K562 (cell line): ENCODE measurements around the gene SIMC1. TPM values are rescaled to one million over a fixed set of nuclear protein-coding genes. Genes with fewer than 3 reads are reported as not detected.

Experiments used
- BRD9 ChIP-seq: fragments of 450-650 bp; IDR thresholded peaks from 2 replicates; pipeline ENCODE4 v1.6.1; 2018; ENCODE audit warnings: low read depth; ENCODE audit not compliant: partially characterized antibody
- DMBX1 ChIP-seq: fragments of 250-450 bp; sonication (Bioruptor Pico); IDR thresholded peaks from 2 replicates; pipeline ENCODE4 v1.8.0; 2022; ENCODE audit warnings: inconsistent platforms, mild to moderate bottlenecking, moderate library complexity, borderline replicate concordance
- ELF4 ChIP-seq: fragments of 450-650 bp; formaldehyde crosslinking; IDR thresholded peaks from 2 replicates; pipeline ENCODE4 v1.4.0; 2022; ENCODE audit warnings: missing genetic modification characterization
- ERF ChIP-seq: fragments of 450-650 bp; formaldehyde crosslinking; IDR thresholded peaks from 2 replicates; pipeline ENCODE4 v1.4.0; 2020; ENCODE audit warnings: mild to moderate bottlenecking, mixed read lengths
- FOXA1 ChIP-seq: fragments of 450-650 bp; IDR thresholded peaks from 2 replicates; pipeline ENCODE4 v1.6.1; 2016; ENCODE audit warnings: mild to moderate bottlenecking, borderline replicate concordance
- GABPA ChIP-seq: fragments of 200-800 bp; sonication (Bioruptor generic); conservative IDR thresholded peaks from 2 replicates; pipeline ENCODE4 v1.6.1; 2016; ENCODE audit warnings: low read depth, missing genetic modification characterization, missing compliant biosample characterization
- GTF2E2 ChIP-seq: fragments of 200-800 bp; sonication (Bioruptor generic); IDR thresholded peaks from 2 replicates; pipeline ENCODE4 v1.6.1; 2016; ENCODE audit warnings: missing genetic modification characterization, missing compliant biosample characterization
- MAZ ChIP-seq, 2 experiments: fragments of 450-650 bp in 1 of 2; sonication (generic) in 1 of 2; formaldehyde crosslinking; IDR thresholded peaks in 1 of 2; conservative IDR thresholded peaks in 1 of 2; 2 replicates each; pipeline versions ENCODE4 v1.4.0 to v1.5.0; 2020; ENCODE audit warnings: mild to moderate bottlenecking in 1 of 2, missing genetic modification reagents in 1 of 2
- NR4A1 ChIP-seq, 2 experiments: fragments of 250-450 bp in 1 of 2; fragments of 450-650 bp in 1 of 2; sonication (Bioruptor Pico) in 1 of 2; IDR thresholded peaks; 2 replicates each; pipeline versions ENCODE4 v1.4.0 to v1.6.1; 2016 to 2020; ENCODE audit warnings: mild to moderate bottlenecking in 2 of 2, missing compliant biosample characterization in 1 of 2, missing genetic modification characterization in 1 of 2, moderate library complexity in 1 of 2
- PHF8 ChIP-seq: fragments of 200-600 bp; sonication (generic); IDR thresholded peaks from 2 replicates; pipeline ENCODE4 v1.6.1; 2012; ENCODE audit warnings: mixed run types, mild to moderate bottlenecking, inconsistent platforms, low read length, moderate library complexity, borderline replicate concordance
- POLR2H ChIP-seq: IDR thresholded peaks from 2 replicates; pipeline ENCODE4 v1.6.1; 2016; ENCODE audit warnings: missing genetic modification characterization, low read depth, mild to moderate bottlenecking, control low read depth, missing compliant biosample characterization, moderate library complexity
- SPI1 ChIP-seq: IDR thresholded peaks from 2 replicates; pipeline ENCODE4 v1.6.1; 2011; ENCODE audit warnings: low read depth, low read length, control low read depth, borderline replicate concordance
- TAF1 ChIP-seq: IDR thresholded peaks from 2 replicates; pipeline ENCODE4 v1.6.1; 2011; ENCODE audit warnings: mild to moderate bottlenecking, low read length, moderate library complexity; ENCODE audit not compliant: insufficient read depth, control insufficient read depth, severe bottlenecking; ENCODE audit errors: extremely low read depth
- TBL1XR1 ChIP-seq, 2 experiments: IDR thresholded peaks; 2 replicates each; pipeline ENCODE4 v1.6.1; 2012; ENCODE audit warnings: improper control_type of control experiment in 2 of 2, low read length in 2 of 2, mild to moderate bottlenecking in 1 of 2
- USF2 ChIP-seq: sonication (generic); formaldehyde crosslinking; IDR thresholded peaks from 2 replicates; pipeline ENCODE4 v1.5.0; 2020; ENCODE audit warnings: missing genetic modification reagents
- ZFP1 ChIP-seq: fragments of 450-650 bp; formaldehyde crosslinking; IDR thresholded peaks from 2 replicates; pipeline ENCODE4 v1.4.0; 2020; ENCODE audit warnings: mild to moderate bottlenecking, mixed read lengths
- ZNF175 ChIP-seq: fragments of 200-800 bp; sonication (Bioruptor generic); IDR thresholded peaks from 2 replicates; pipeline ENCODE4 v1.6.1; 2016; ENCODE audit warnings: low read depth, mild to moderate bottlenecking, missing genetic modification characterization, missing compliant biosample characterization
- ZNF41 ChIP-seq: fragments of 250-450 bp; sonication (Bioruptor Pico); conservative IDR thresholded peaks from 2 replicates; pipeline ENCODE4 v1.4.0; 2020; ENCODE audit warnings: mild to moderate bottlenecking
- ZNF431 ChIP-seq: sonication (generic); formaldehyde crosslinking; IDR thresholded peaks from 2 replicates; pipeline ENCODE4 v1.8.0; 2022; ENCODE audit warnings: mild to moderate bottlenecking, missing genetic modification reagents
- ZNF561 ChIP-seq: fragments of 450-650 bp; formaldehyde crosslinking; conservative IDR thresholded peaks from 2 replicates; pipeline ENCODE4 v1.4.0; 2020; ENCODE audit warnings: mild to moderate bottlenecking, moderate library complexity
- ZNF766 ChIP-seq: fragments of 200-800 bp; sonication (Bioruptor generic); conservative IDR thresholded peaks from 2 replicates; pipeline ENCODE4 v1.6.1; 2016; ENCODE audit warnings: missing genetic modification characterization, missing compliant biosample characterization
- polyA plus RNA-seq, 8 experiments: library from polyadenylated mRNA; depleted of rRNA in 4 of 8; stranded (reverse) in 5 of 8; unstranded in 3 of 8; fragments of >200 nt; fragmentation: Nextera tagmentation in 2 of 8; fragmentation: Illumina TruSeq in 1 of 8; extraction: Ambion mirVana in 2 of 8; extraction: Trizol in 1 of 8; gene quantifications; 2 replicates each; pipeline versions ENCODE4 v1.2.1 to v1.2.3, GENCODE V29; 2011 to 2014; ENCODE audit warnings: inconsistent platforms in 1 of 8, missing spikeins in 1 of 8
- total RNA-seq, 7 experiments: library from RNA; depleted of rRNA in 6 of 7; stranded (reverse); fragments of >200 nt in 6 of 7; fragmentation: Illumina TruSeq in 2 of 7; extraction: Trizol in 2 of 7; gene quantifications; 2 replicates each; pipeline versions ENCODE4 v1.2.1 to v1.2.3, GENCODE V29; 2011 to 2021; ENCODE audit warnings: low replicate concordance in 1 of 7
- TF ChIP-seq, protein P1 (sequence below): fragments of 450-650 bp; formaldehyde crosslinking; IDR thresholded peaks from 2 replicates; pipeline ENCODE4 v1.4.0; 2020; ENCODE audit warnings: mild to moderate bottlenecking, moderate library complexity

The SIMC1 gene
- total and polyA plus RNA-seq, 9 of the 15 experiments (the other 6 are each of a cell fraction or from before 2014, with no cell fraction given): 7.2 to 36.3 (median 14.7) TPM

DNA sequence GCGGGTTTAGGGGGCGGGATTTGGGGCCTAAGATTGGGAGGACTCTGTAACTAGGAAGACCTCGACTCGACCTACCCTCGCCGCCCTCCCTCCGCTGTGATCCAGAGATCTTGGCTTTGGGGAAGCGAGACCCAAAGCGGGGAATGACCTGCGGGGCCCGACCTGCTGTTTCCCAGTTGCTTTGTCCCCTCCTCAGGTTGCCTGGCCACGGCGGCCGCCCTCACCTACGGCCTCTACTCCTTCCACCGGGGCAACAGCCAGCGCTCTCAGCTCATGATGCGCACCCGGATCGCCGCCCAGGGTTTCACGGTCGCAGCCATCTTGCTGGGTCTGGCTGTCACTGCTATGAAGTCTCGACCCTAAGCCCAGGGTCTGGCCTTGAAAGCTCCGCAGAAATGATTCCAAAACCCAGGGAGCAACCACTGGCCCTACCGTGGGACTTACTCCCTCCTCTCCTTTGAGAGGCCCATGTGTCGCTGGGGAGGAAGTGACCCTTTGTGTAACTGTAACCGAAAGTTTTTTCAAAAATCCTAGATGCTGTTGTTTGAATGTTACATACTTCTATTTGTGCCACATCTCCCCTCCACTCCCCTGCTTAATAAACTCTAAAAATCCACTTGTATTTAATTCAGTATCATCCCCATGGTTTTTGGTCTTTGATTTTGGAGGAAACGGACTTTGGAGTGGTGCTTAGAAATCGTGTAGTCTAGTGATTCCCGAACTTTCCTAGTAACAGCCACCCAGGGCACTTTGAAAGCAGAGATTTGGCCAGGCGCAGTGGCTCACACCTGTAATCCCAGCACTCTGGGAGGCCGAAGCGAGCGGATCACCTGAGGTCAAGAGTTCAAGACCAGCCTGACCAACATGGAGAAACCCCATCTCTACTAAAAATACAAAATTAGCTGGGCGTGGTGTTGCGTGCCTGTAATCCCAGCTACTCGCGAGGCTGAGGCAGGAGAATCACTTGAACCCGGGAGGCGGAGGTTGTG, 151.2 kb downstream of the SIMC1 start (continued):
- TF ChIP-seq ZNF175 (CRISPR knock-in tag): 0 out of 2 replicates have a peak, but pooled peaks have one; percentile 5
- no peak for TF ChIP-seq ZNF561
- peak; percentile 83 for TF ChIP-seq TAF1
- no peak for TF ChIP-seq GTF2E2
- TF ChIP-seq USF2: no peak
- TF ChIP-seq POLR2H: peak; percentile 15
- TF ChIP-seq ZNF766 (CRISPR knock-in tag): peak; percentile 14
- 0 out of 2 replicates have a peak, but pooled peaks have one; percentile 3 for TF ChIP-seq ELF4
- TF ChIP-seq BRD9: peak; percentile 12
- peak; percentile 5 to 10; a peak in 1 of 4 replicates for TF ChIP-seq MAZ (CRISPR knock-in tag; conservative IDR thresholded peaks at IDR 0.05 in 1 of 2, IDR thresholded peaks at IDR 0.05 in 1 of 2)
- TF ChIP-seq ZFP1 (CRISPR knock-in tag): peak; percentile 44; the same call in 1 of the 2 replicates
- TF ChIP-seq, protein P1, sequence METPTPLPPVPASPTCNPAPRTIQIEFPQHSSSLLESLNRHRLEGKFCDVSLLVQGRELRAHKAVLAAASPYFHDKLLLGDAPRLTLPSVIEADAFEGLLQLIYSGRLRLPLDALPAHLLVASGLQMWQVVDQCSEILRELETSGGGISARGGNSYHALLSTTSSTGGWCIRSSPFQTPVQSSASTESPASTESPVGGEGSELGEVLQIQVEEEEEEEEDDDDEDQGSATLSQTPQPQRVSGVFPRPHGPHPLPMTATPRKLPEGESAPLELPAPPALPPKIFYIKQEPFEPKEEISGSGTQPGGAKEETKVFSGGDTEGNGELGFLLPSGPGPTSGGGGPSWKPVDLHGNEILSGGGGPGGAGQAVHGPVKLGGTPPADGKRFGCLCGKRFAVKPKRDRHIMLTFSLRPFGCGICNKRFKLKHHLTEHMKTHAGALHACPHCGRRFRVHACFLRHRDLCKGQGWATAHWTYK (CRISPR knock-in tag): peak; percentile 83
- no peak for TF ChIP-seq FOXA1
- TF ChIP-seq DMBX1: 0 out of 2 replicates have a peak, but pooled peaks have one; percentile 1
- no peak for TF ChIP-seq TBL1XR1 (IDR thresholded peaks at IDR 0.05; ENCODE audit: low read length in 2 of 2)
- 0 out of 2 replicates have a peak, but pooled peaks have one; percentile 33 for TF ChIP-seq ZNF431 (CRISPR knock-in tag)
- TF ChIP-seq PHF8: peak; percentile 63; the same call in 1 of the 2 replicates
- peak; percentile 70; the same call in 1 of the 2 replicates for TF ChIP-seq SPI1
- TF ChIP-seq NR4A1 (CRISPR knock-in tag; IDR thresholded peaks at IDR 0.05): peak; percentile 42; the same call in 1 of the 2 replicates
- no peak for TF ChIP-seq NR4A1 (tag; IDR thresholded peaks at IDR 0.05)
- TF ChIP-seq GABPA: peak; percentile 79; the same call in 1 of the 2 replicates
- TF ChIP-seq ERF: 0 out of 2 replicates have a peak, but pooled peaks have one; percentile 11
- TF ChIP-seq ZNF41: 0 out of 2 replicates have a peak, but pooled peaks have one; percentile 21
